ENCODE results near the gene DCDC2C. TPM values are rescaled to one million over a fixed set of nuclear protein-coding genes. Genes with fewer than 3 reads are reported as not detected.

Gene DCDC2C
- total RNA-seq, 1 experiment from 2014 or later, result not detected

DNA sequence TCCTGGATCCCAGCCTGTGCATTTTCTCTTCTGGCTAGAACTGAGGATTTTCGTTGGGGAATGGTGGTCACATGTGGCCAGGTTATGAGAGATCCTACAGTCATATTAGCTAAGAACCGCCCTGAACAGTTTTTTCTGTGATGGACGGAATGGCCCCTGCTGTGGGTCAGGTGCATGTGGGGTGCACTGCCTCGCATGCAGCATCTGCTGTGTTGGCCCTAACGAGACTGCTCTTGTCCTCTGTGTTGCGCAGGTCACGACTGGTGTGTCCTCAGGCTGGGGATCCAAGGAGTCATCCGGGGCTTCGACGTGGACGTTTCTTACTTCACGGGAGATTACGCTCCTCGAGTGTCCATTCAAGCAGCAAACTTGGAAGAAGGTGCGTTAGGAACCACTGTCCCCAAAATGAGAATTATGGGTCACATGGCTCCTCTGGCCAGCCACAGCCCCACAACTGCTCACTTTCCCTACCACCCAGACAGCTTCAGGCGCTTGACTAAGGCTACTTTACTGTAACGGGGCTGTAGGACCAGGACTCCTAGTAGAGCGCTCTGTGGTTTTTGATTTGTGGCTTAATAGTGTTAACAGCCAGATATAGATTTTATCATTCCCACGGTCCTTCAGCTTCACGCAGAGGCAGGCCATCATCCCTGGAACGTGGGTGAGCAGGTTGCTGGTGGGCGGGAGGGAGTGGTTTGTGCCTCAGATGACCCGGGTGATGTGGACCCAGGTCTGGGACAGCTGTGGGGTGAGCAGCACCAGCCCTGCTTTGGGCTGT is 23.6 kb upstream of the DCDC2C start:
- H3F3A ChIP-seq (ENCODE audit: low read length, unreplicated experiment), result no peaks in the 10 kb centered on the region
- H3K4me2 ChIP-seq (ENCODE audit: low read length), result no peak overlapping the region
- H3K4me1 ChIP-seq (ENCODE audit: insufficient read depth, low read length), result no peaks in the 10 kb centered on the region
- no TSS peak for BruUV-seq (replicated peaks)
- no peaks in the 10 kb centered on the region for H3K79me2 ChIP-seq (ENCODE audit: low read length)
- no peak overlapping the region for H3K4me3 ChIP-seq (ENCODE audit: low read length)
- H3K9ac ChIP-seq (ENCODE audit: low read length), result no peak overlapping the region
- ChIA-PET CTCF (interaction anchor here (0.5 kb wide), 1 partner anchor 15 kb away, joined by 6 read pairs; no protein-coding TSS in a partner anchor), POLR2A (ENCODE audit: unreplicated experiment) (no interaction called here)
- peaks cover 47% of the 10 kb centered on the region for H3K27me3 ChIP-seq (ENCODE audit: low read length)
- DNase-seq, result no peak
- TF ChIP-seq EZH2 (IDR thresholded peaks at IDR 0.05; ENCODE audit: low read length, unreplicated experiment), result no peak
- no peak for TF ChIP-seq EZH2phosphoT487 (IDR thresholded peaks at IDR 0.05; ENCODE audit: borderline replicate concordance, low read length)
- H2AFZ ChIP-seq (ENCODE audit: low read length), result no peak overlapping the region
- no peak overlapping the region for H3K27ac ChIP-seq (ENCODE audit: low read length)
- no peaks in the 10 kb centered on the region for H3K9me2 ChIP-seq (replicated peaks; ENCODE audit: low read length)
- ATAC-seq, result no peak
- intact Hi-C loops (cut with micrococcal nuclease), result no loop called here
- no peaks in the 10 kb centered on the region for H3K36me3 ChIP-seq (ENCODE audit: low read depth, low read length)
- no peaks in the 10 kb centered on the region for H3K9me3 ChIP-seq (ENCODE audit: low read length)
- H4K20me1 ChIP-seq (ENCODE audit: low read length), result no peaks in the 10 kb centered on the region

DNA sequence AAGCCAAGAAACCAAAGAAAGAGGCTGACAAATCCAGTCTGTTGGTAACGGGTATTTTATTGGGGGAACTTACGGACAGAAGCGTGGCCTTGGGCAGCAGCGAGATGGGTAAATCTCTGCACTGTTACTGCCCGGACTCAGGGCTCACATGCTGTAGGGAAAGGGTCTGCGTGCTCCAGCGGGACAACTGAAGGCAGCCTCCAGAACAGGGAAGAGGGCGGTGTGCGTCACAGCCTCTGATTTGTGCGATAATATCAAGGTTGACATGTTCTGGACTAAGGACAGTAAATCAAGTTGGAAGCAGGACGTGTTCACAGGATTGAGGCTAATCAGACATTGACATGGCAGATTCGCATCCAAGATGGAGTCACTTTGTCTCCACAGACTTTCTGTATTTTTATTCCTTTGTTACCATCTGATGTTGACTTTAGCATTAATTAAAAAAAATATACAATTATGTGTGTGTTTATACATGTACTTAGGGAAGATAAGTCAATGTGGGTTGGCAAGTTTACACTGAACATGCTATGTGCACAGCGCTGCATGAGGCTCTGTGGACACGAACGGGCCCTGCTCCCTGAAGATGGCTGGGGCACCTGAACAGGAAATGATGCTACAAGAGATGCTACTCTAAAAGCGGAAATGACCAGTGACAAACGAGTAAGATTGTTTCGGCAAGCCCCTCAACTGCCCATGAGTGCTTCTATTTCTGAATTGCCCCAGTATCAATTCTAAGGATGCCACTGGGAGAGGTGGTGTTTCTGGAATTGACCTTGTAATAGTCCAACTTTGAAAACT is 22.6 kb upstream of the DCDC2C start:
- Histone ChIP-seq H3K27me3 (ENCODE audit: low read length) (peaks cover 47% of the 10 kb centered on the region), H2AFZ (ENCODE audit: low read length) (no peak overlapping the region), H3K79me2 (ENCODE audit: low read length) (no peaks in the 10 kb centered on the region), H3F3A (ENCODE audit: low read length, unreplicated experiment) (no peaks in the 10 kb centered on the region), H3K9me2 (replicated peaks; ENCODE audit: low read length) (no peaks in the 10 kb centered on the region), H3K36me3 (ENCODE audit: low read depth, low read length) (no peaks in the 10 kb centered on the region), H3K9me3 (ENCODE audit: low read length) (no peaks in the 10 kb centered on the region), H3K4me2 (ENCODE audit: low read length) (no peak overlapping the region), H3K27ac (ENCODE audit: low read length) (no peak overlapping the region), H4K20me1 (ENCODE audit: low read length) (no peaks in the 10 kb centered on the region), H3K4me3 (ENCODE audit: low read length) (no peak overlapping the region), H3K9ac (ENCODE audit: low read length) (no peak overlapping the region), H3K4me1 (ENCODE audit: insufficient read depth, low read length) (no peaks in the 10 kb centered on the region)
- ChIA-PET POLR2A (ENCODE audit: unreplicated experiment) (no interaction called here), CTCF (no interaction called here)
- TF ChIP-seq EZH2phosphoT487 (IDR thresholded peaks at IDR 0.05; ENCODE audit: borderline replicate concordance, low read length), result no peak
- TF ChIP-seq EZH2 (IDR thresholded peaks at IDR 0.05; ENCODE audit: low read length, unreplicated experiment), result no peak
- TF ChIP-seq, protein P1, sequence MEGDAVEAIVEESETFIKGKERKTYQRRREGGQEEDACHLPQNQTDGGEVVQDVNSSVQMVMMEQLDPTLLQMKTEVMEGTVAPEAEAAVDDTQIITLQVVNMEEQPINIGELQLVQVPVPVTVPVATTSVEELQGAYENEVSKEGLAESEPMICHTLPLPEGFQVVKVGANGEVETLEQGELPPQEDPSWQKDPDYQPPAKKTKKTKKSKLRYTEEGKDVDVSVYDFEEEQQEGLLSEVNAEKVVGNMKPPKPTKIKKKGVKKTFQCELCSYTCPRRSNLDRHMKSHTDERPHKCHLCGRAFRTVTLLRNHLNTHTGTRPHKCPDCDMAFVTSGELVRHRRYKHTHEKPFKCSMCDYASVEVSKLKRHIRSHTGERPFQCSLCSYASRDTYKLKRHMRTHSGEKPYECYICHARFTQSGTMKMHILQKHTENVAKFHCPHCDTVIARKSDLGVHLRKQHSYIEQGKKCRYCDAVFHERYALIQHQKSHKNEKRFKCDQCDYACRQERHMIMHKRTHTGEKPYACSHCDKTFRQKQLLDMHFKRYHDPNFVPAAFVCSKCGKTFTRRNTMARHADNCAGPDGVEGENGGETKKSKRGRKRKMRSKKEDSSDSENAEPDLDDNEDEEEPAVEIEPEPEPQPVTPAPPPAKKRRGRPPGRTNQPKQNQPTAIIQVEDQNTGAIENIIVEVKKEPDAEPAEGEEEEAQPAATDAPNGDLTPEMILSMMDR (conservative IDR thresholded peaks at IDR 0.05; ENCODE audit: low read depth, low read length), result no peak
- BruUV-seq (replicated peaks), result no TSS peak
- intact Hi-C loops (cut with micrococcal nuclease), result no loop called here
- no peak for ATAC-seq
- DNase-seq, result no peak

DNA sequence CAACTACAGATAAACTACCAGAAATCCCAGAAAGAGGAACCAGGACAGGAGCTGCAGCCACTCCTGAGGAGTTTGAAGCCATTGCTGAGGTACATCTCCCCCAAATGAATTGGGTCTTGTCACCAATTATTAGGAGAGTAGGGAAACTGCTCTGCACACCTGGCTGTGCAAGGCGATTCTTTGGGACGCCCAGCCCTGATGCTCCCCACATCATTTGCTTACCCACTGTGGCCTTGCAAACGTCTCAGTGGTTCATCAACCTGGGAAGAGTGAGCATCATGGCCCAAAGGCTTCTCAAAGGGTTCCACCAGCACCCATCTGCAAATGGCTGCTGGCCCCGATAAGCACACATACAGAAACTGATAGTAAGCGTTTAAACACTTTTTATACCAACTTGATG is 21.8 kb upstream of the DCDC2C start:
- Histone ChIP-seq H3K9me2 (replicated peaks; ENCODE audit: low read length) (no peaks in the 10 kb centered on the region), H3K4me3 (ENCODE audit: low read length) (no peak overlapping the region), H3K79me2 (ENCODE audit: low read length) (no peaks in the 10 kb centered on the region), H3K9ac (ENCODE audit: low read length) (no peak overlapping the region), H3F3A (ENCODE audit: low read length, unreplicated experiment) (no peaks in the 10 kb centered on the region), H3K27me3 (ENCODE audit: low read length) (peaks cover 47% of the 10 kb centered on the region), H3K36me3 (ENCODE audit: low read depth, low read length) (no peaks in the 10 kb centered on the region), H3K4me2 (ENCODE audit: low read length) (no peak overlapping the region), H2AFZ (ENCODE audit: low read length) (no peak overlapping the region), H3K27ac (ENCODE audit: low read length) (no peak overlapping the region), H4K20me1 (ENCODE audit: low read length) (no peaks in the 10 kb centered on the region), H3K9me3 (ENCODE audit: low read length) (no peaks in the 10 kb centered on the region), H3K4me1 (ENCODE audit: insufficient read depth, low read length) (no peaks in the 10 kb centered on the region)
- TF ChIP-seq, protein P1 (conservative IDR thresholded peaks at IDR 0.05; ENCODE audit: low read depth, low read length), result no peak
- TF ChIP-seq EZH2 (IDR thresholded peaks at IDR 0.05; ENCODE audit: low read length, unreplicated experiment), result no peak
- no peak for TF ChIP-seq EZH2phosphoT487 (IDR thresholded peaks at IDR 0.05; ENCODE audit: borderline replicate concordance, low read length)
- no peak for DNase-seq
- no TSS peak for BruUV-seq (replicated peaks)
- intact Hi-C loops (cut with micrococcal nuclease), result no loop called here
- POLR2A ChIA-PET (ENCODE audit: unreplicated experiment), result no interaction called here
- CTCF ChIA-PET, result no interaction called here
- ATAC-seq, result no peak
